Endothelial cell of umbilical vein (primary cell): ENCODE results near the gene CLEC11A. TPM values are rescaled to one million over a fixed set of nuclear protein-coding genes. Genes with fewer than 3 reads are reported as not detected.

Source experiments
- BruUV-seq: library from RNA; stranded (reverse); fragments of 400-500 nt; replicated peaks from 2 replicates; lab custom pipeline; 2021; lab: Mats Ljungman, UMichigan
- CTCF ChIA-PET: fragments of 300-600, 350-600 bp; sonication (Branson Sonifier 250); formaldehyde crosslinking; loops from one replicate; lab custom pipeline; 2021; ENCODE audit warnings: antibody characterized with exemption, inconsistent platforms; lab: Charles Lee
- POLR2A ChIA-PET: fragments of 300-600, 350-600 bp; sonication (Branson Sonifier 250); formaldehyde crosslinking; loops from one replicate; lab custom pipeline; 2021; ENCODE audit warnings: antibody characterized with exemption, inconsistent platforms; lab: Charles Lee
- DNase-seq: peaks from one replicate; pipeline ENCODE4 v3.0.0-alpha.2; 2011; ENCODE audit warnings: low read depth, low spot score
- FAIRE-seq: peaks from 2 replicates; lab custom pipeline; 2011; peaks lifted over from hg19 to GRCh38; lab: Jason Lieb, UNC
- H2AFZ ChIP-seq: 2 replicates; pipeline ENCODE4 v1.6.0; 2012; ENCODE audit warnings: low read depth, low read length, control low read depth, inconsistent platforms
- H3K27ac ChIP-seq: 2 replicates; pipeline ENCODE4 v1.5.1; 2011; ENCODE audit warnings: low read depth, mild to moderate bottlenecking, control low read depth, low read length, moderate library complexity; ENCODE audit not compliant: insufficient read depth
- H3K27me3 ChIP-seq, 2 experiments: 2 replicates each; pipeline versions ENCODE4 v1.6.0 to v1.6.1; 2011; ENCODE audit warnings: low read length in 2 of 2, mixed read lengths in 1 of 2; ENCODE audit not compliant: control insufficient read depth in 2 of 2, insufficient read depth in 2 of 2
- H3K36me3 ChIP-seq, 2 experiments: 2 replicates in 1 of 2; 3 replicates in 1 of 2; pipeline ENCODE4 v1.5.1; 2011; ENCODE audit warnings: low read length in 2 of 2, mild to moderate bottlenecking in 1 of 2, moderate library complexity in 1 of 2; ENCODE audit not compliant: control insufficient read depth in 2 of 2, insufficient read depth in 2 of 2; ENCODE audit errors: extremely low read depth in 1 of 2
- H3K4me1 ChIP-seq: 3 replicates; pipeline ENCODE4 v1.5.1; 2011; ENCODE audit warnings: mild to moderate bottlenecking, low read length; ENCODE audit not compliant: control insufficient read depth, insufficient read depth; ENCODE audit errors: extremely low read depth
- H3K4me2 ChIP-seq: 2 replicates; pipeline ENCODE4 v1.6.1; 2011; ENCODE audit warnings: low read length, control low read depth, mixed read lengths; ENCODE audit not compliant: insufficient read depth
- H3K4me3 ChIP-seq, 3 experiments: fragments of 200-600 bp in 1 of 3; sonication (generic), shearing (Covaris generic) in 1 of 3; replicated peaks in 1 of 3; 2 replicates each; pipeline ENCODE4 v1.5.1; 2011 to 2016; ENCODE audit warnings: control low read depth in 3 of 3, low read length in 3 of 3, mild to moderate bottlenecking in 2 of 3, inconsistent platforms in 1 of 3, low read depth in 1 of 3, moderate library complexity in 1 of 3; ENCODE audit not compliant: insufficient read depth in 1 of 3
- H3K79me2 ChIP-seq: 2 replicates; pipeline ENCODE4 v1.6.0; 2012; ENCODE audit warnings: low read length, inconsistent platforms; ENCODE audit not compliant: control insufficient read depth, insufficient read depth
- H3K9ac ChIP-seq: replicated peaks from 2 replicates; pipeline ENCODE3; 2011; ENCODE audit warnings: low read length, control low read depth; ENCODE audit not compliant: insufficient read depth; ENCODE audit errors: extremely low read depth
- H3K9me1 ChIP-seq: replicated peaks from 3 replicates; pipeline ENCODE4 v1.6.0; 2011; ENCODE audit warnings: mild to moderate bottlenecking, low read length; ENCODE audit not compliant: control insufficient read depth, insufficient read depth; ENCODE audit errors: extremely low read depth
- H3K9me3 ChIP-seq: replicated peaks from 2 replicates; pipeline ENCODE4 v1.5.1; 2012; ENCODE audit warnings: low read length, inconsistent platforms; ENCODE audit not compliant: control insufficient read depth, insufficient read depth
- H4K20me1 ChIP-seq: replicated peaks from 2 replicates; pipeline ENCODE3; 2011; ENCODE audit warnings: mild to moderate bottlenecking, low read length; ENCODE audit not compliant: control insufficient read depth, insufficient read depth; ENCODE audit errors: extremely low read depth
- CTCF ChIP-seq, 2 donors: IDR thresholded peaks; 1 replicate in 1 of 2; 2 replicates in 1 of 2; pipeline ENCODE4 v1.5.1; 2011; ENCODE audit warnings: low read length in 2 of 2, mild to moderate bottlenecking in 2 of 2, moderate library complexity in 2 of 2, control low read depth in 1 of 2, inconsistent platforms in 1 of 2, low read depth in 1 of 2; ENCODE audit not compliant: insufficient read depth in 1 of 2; ENCODE audit errors: extremely low read depth in 1 of 2
- EZH2 ChIP-seq: IDR thresholded peaks from 2 replicates; pipeline ENCODE4 v1.6.1; 2012; ENCODE audit warnings: borderline replicate concordance, low read depth, mild to moderate bottlenecking, moderate library complexity, low read length, inconsistent platforms; ENCODE audit not compliant: severe bottlenecking
- FOS ChIP-seq: IDR thresholded peaks from 2 replicates; pipeline ENCODE4 v1.6.1; 2011; ENCODE audit warnings: mild to moderate bottlenecking, low read length, moderate library complexity, borderline replicate concordance; ENCODE audit not compliant: insufficient read depth
- GATA2 ChIP-seq: IDR thresholded peaks from 2 replicates; pipeline ENCODE4 v1.7.0; 2011; ENCODE audit warnings: low read depth, mild to moderate bottlenecking, moderate library complexity, mixed read lengths, low read length; ENCODE audit not compliant: insufficient read length, insufficient read depth
- JUN ChIP-seq: IDR thresholded peaks from 2 replicates; pipeline ENCODE4 v1.6.1; 2011; ENCODE audit warnings: borderline replicate concordance, low read depth; ENCODE audit not compliant: insufficient read length, insufficient read depth
- MAX ChIP-seq: IDR thresholded peaks from 2 replicates; pipeline ENCODE4 v1.6.1; 2011; ENCODE audit not compliant: insufficient read depth, insufficient read length
- MYC ChIP-seq: IDR thresholded peaks from one replicate; pipeline ENCODE4 v1.6.1; 2011; ENCODE audit warnings: mild to moderate bottlenecking, low read depth, low read length
- POLR2A ChIP-seq: IDR thresholded peaks from 2 replicates; pipeline ENCODE4 v1.6.1; 2012; ENCODE audit warnings: low read depth, mild to moderate bottlenecking, control low read depth, low read length
- POLR2AphosphoS5 ChIP-seq: IDR thresholded peaks from 2 replicates; pipeline ENCODE4 v1.6.1; 2012; ENCODE audit warnings: low read depth, mild to moderate bottlenecking, control low read depth, low read length, moderate library complexity; ENCODE audit not compliant: insufficient read depth
- dilution Hi-C: fragments of 300-500 bp; cut with MboI; formaldehyde crosslinking; loops from one replicate; pipeline ENCODE4 v1.15.0; 2019; ENCODE audit warnings: low sequenced_read_pairs; ENCODE audit not compliant: extremely low pct_ligation_motif_present
- intact Hi-C: fragments of 100-400 bp; cut with micrococcal nuclease; formaldehyde crosslinking; loops from one replicate; pipeline ENCODE4 v1.10.0; 2022
- polyA plus RNA-seq, 4 experiments: library from polyadenylated mRNA; depleted of rRNA in 3 of 4; stranded (reverse) in 3 of 4; unstranded in 1 of 4; fragments of >200 nt; gene quantifications; 2 replicates each; pipeline versions ENCODE4 v1.2.1 to v1.2.3, GENCODE V29; 2011 to 2012; ENCODE audit warnings: missing spikeins in 1 of 4
- total RNA-seq: library from RNA; stranded (reverse); gene quantifications from 2 replicates; pipeline ENCODE4 v1.2.3, GENCODE V29; 2021

The CLEC11A gene
- total and polyA plus RNA-seq, 2 donors (not counting 3 experiments of a cell fraction or from before 2014, with no cell fraction given) = 10.4 to 30.1 TPM

- Histone ChIP-seq H3K4me3 (no peak overlapping the region), H3K9me3 (no peaks in the 10 kb centered on the region), H3K9me1 (no peaks in the 10 kb centered on the region), H3K4me2 (no peak overlapping the region), H3K27me3 (peaks cover 16 to 24% of the 10 kb centered on the region in 2 experiments), H2AFZ (no peak overlapping the region), H4K20me1 (no peaks in the 10 kb centered on the region), H3K79me2 (no peaks in the 10 kb centered on the region), H3K4me1 (no peaks in the 10 kb centered on the region), H3K27ac (no peak overlapping the region), H3K9ac (no peak overlapping the region), H3K36me3 (no peaks in the 10 kb centered on the region)
- dilution Hi-C loops (no loop called here), intact Hi-C loops (no loop called here)
- TF ChIP-seq JUN (no peak), FOS (no peak), CTCF (IDR thresholded peaks at IDR 0.05; ENCODE audit: extremely low read depth in 1 of 2, insufficient read depth in 1 of 2, low read depth in 1 of 2, low read length in 2 of 2) (no peak), MYC (no peak), GATA2 (no peak), MAX (no peak), EZH2 (no peak), POLR2AphosphoS5 (no peak), POLR2A (no peak)
- FAIRE-seq = no peak
- DNase-seq = no peak
- ChIA-PET POLR2A (no interaction called here), CTCF (no interaction called here)
- no TSS peak for BruUV-seq
Measured at GRCh38 chr19:50688766-50689165, 34.4 kb upstream of the CLEC11A start.
